Lower leg skin (tissue), 4 donors: Measurements from ENCODE around the gene LIX1. TPM values are rescaled to one million over a fixed set of nuclear protein-coding genes. Genes with fewer than 3 reads are reported as not detected.

Experiments
- total RNA-seq, 4 donors: library from RNA; depleted of rRNA; stranded (reverse); fragments of >200 nt; gene quantifications; one replicate each; pipeline ENCODE4 v1.1.0, GENCODE V29; 2016

The LIX1 gene
- total RNA-seq, 4 donors from 2014 or later = 0.19 TPM; not detected in 3

Other genes with a start within 250 kb of the LIX1 start
- 10 to 100 TPM; 53.9 to 60.1 (median 56.9) TPM for gene LNPEP, start 206.5 kb downstream of the LIX1 start, total RNA-seq
- gene RIOK2, start 40.6 kb upstream of the LIX1 start, total RNA-seq = 10 to 100 TPM in 3 of 4 donors, 1 to 10 TPM in 1; 7.9 to 26.1 (median 17.4) TPM